ENCODE data around the gene CD34.

Gene CD34

GRCh38 chr1:207836591-207837347 lies 74.2 kb downstream of the CD34 start (continued):
- no peak for TF ChIP-seq ZNF660 (tag by site-specific recombination; IDR thresholded peaks at IDR 0.05)
- TF ChIP-seq ZNF366 (tag by site-specific recombination; conservative IDR thresholded peaks at IDR 0.05) = no peak
- TF ChIP-seq ZBTB21 (tag by site-specific recombination; IDR thresholded peaks at IDR 0.05) = no peak
- TF ChIP-seq PRDM4 (tag by site-specific recombination; IDR thresholded peaks at IDR 0.05) = no peak
- TF ChIP-seq IKZF3 (tag by site-specific recombination; IDR thresholded peaks at IDR 0.05) = no peak
- TF ChIP-seq RBAK (tag by site-specific recombination; IDR thresholded peaks at IDR 0.05) = no peak
- no peak for TF ChIP-seq ZNF157 (tag by site-specific recombination; IDR thresholded peaks at IDR 0.05)
- TF ChIP-seq ZNF394 (tag by site-specific recombination; IDR thresholded peaks at IDR 0.05; ENCODE audit: borderline replicate concordance) = no peak
- no peak for TF ChIP-seq ZNF433 (tag by site-specific recombination; IDR thresholded peaks at IDR 0.05; ENCODE audit: low read depth)

GRCh38 chr1:207835958-207836357 lies 75.0 kb downstream of the CD34 start:
- CTCF ChIA-PET = interaction anchor here (6.1 kb wide), 1 partner anchor 33 kb away, joined by 27 read pairs; no protein-coding TSS in a partner anchor
- POLR2A ChIA-PET = no interaction called here
- no peak overlapping the region for H3K4me3 ChIP-seq (ENCODE audit: low read depth, low read length)
- no peak overlapping the region for H3K27ac ChIP-seq (ENCODE audit: extremely low read depth, low read depth, low read length)
- no peaks in the 10 kb centered on the region for H3K9me3 ChIP-seq (ENCODE audit: control insufficient read depth, insufficient read depth, low read depth, low read length)
- TF ChIP-seq ZNF654 (tag by site-specific recombination; IDR thresholded peaks at IDR 0.05; ENCODE audit: low read depth) (no peak), ZNF830 (tag by site-specific recombination; IDR thresholded peaks at IDR 0.05; ENCODE audit: low read depth) (no peak), ZNF707 (tag by site-specific recombination; IDR thresholded peaks at IDR 0.05) (no peak)
- H3K36me3 ChIP-seq (ENCODE audit: control insufficient read depth in 2 of 2, insufficient read depth in 1 of 2, low read length in 2 of 2) = peaks cover 0 to 24% of the 10 kb centered on the region in 2 experiments; a peak in 1 of 3 replicates
- H3K4me1 ChIP-seq (ENCODE audit: control insufficient read depth, insufficient read depth, low read length) = no peaks in the 10 kb centered on the region

GRCh38 chr1:207833956-207834660 lies 76.8 kb downstream of the CD34 start:
- no peak overlapping the region for H3K27ac ChIP-seq (ENCODE audit: extremely low read depth, low read depth, low read length)
- no peaks in the 10 kb centered on the region for H3K9me3 ChIP-seq (ENCODE audit: control insufficient read depth, insufficient read depth, low read depth, low read length)
- TF ChIP-seq PRDM2 (tag by site-specific recombination; IDR thresholded peaks at IDR 0.05; ENCODE audit: borderline replicate concordance) (no peak), ZNF501 (tag by site-specific recombination; IDR thresholded peaks at IDR 0.05) (no peak), ZNF530 (tag by site-specific recombination; IDR thresholded peaks at IDR 0.05; ENCODE audit: low read depth) (no peak), ZNF112 (tag by site-specific recombination; IDR thresholded peaks at IDR 0.05) (no peak), ATF2 (tag by site-specific recombination; IDR thresholded peaks at IDR 0.05; ENCODE audit: low read depth) (no peak), ZNF791 (tag by site-specific recombination; IDR thresholded peaks at IDR 0.05) (no peak), GFI1B (tag by site-specific recombination; IDR thresholded peaks at IDR 0.05) (no peak)
- H3K36me3 ChIP-seq (ENCODE audit: control insufficient read depth in 2 of 2, insufficient read depth in 1 of 2, low read length in 2 of 2) = peaks cover 0 to 20% of the 10 kb centered on the region in 2 experiments; a peak in 1 of 3 replicates
- no peaks in the 10 kb centered on the region for H3K4me1 ChIP-seq (ENCODE audit: control insufficient read depth, insufficient read depth, low read length)
- no peak overlapping the region for H3K4me3 ChIP-seq (ENCODE audit: low read depth, low read length)
- ChIA-PET CTCF (interaction anchor here (0.6 to 6.1 kb wide), 3 partner anchors 35 to 1315 kb away, joined by 3 to 27 read pairs (median 3); no protein-coding TSS in a partner anchor), POLR2A (no interaction called here)

All from HEK293 (cell line).